ENCODE results near the gene PKD1L1.

The PKD1L1 gene

GRCh38 chr7:47771990-47772360 is 176.3 kb downstream of the PKD1L1 start:
- Histone ChIP-seq H3K36me3 (ENCODE audit: control insufficient read depth in 2 of 2, insufficient read depth in 1 of 2, low read length in 2 of 2) (no peaks in the 10 kb centered on the region), H3K4me3 (ENCODE audit: low read depth, low read length) (no peak overlapping the region), H3K9me3 (ENCODE audit: control insufficient read depth, insufficient read depth, low read depth, low read length) (no peaks in the 10 kb centered on the region), H3K27ac (ENCODE audit: extremely low read depth, low read depth, low read length) (no peak overlapping the region), H3K4me1 (ENCODE audit: control insufficient read depth, insufficient read depth, low read length) (no peaks in the 10 kb centered on the region)
- CTCF ChIA-PET = interaction anchor here (0.6 kb wide), 1 partner anchor 39 kb away, joined by 3 read pairs; no protein-coding TSS in a partner anchor
- TF ChIP-seq, protein P1, sequence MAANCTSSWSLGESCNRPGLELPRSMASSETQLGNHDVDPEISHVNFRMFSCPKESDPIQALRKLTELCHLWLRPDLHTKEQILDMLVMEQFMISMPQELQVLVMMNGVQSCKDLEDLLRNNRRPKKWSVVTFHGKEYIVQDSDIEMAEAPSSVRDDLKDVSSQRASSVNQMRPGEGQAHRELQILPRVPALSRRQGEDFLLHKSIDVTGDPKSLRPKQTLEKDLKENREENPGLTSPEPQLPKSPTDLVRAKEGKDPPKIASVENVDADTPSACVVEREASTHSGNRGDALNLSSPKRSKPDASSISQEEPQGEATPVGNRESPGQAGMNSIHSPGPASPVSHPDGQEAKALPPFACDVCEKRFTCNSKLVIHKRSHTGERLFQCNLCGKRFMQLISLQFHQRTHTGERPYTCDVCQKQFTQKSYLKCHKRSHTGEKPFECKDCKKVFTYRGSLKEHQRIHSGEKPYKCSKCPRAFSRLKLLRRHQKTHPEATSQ (tag by site-specific recombination; IDR thresholded peaks at IDR 0.05) = no peak
- no peak for TF ChIP-seq ZNF311 (tag by site-specific recombination; IDR thresholded peaks at IDR 0.05; ENCODE audit: borderline replicate concordance)
- no peak for TF ChIP-seq ZNF48 (tag by site-specific recombination; IDR thresholded peaks at IDR 0.05)
- TF ChIP-seq ZNF155 (tag by site-specific recombination; IDR thresholded peaks at IDR 0.05) = no peak
- TF ChIP-seq ELK4 (IDR thresholded peaks at IDR 0.05; ENCODE audit: borderline replicate concordance, low read depth, low read length) = no peak
- TF ChIP-seq BCL11B (tag by site-specific recombination; IDR thresholded peaks at IDR 0.05; ENCODE audit: low read depth) = no peak
- no peak for TF ChIP-seq ZFP69B (tag by site-specific recombination; IDR thresholded peaks at IDR 0.05)
- no peak for TF ChIP-seq ZNF626 (tag by site-specific recombination; IDR thresholded peaks at IDR 0.05)
- TF ChIP-seq ZSCAN23 (tag by site-specific recombination; IDR thresholded peaks at IDR 0.05) = no peak
- no peak for TF ChIP-seq ZNF10 (tag by site-specific recombination; IDR thresholded peaks at IDR 0.05)
- no peak for TF ChIP-seq ZNF114 (tag by site-specific recombination; IDR thresholded peaks at IDR 0.05)
- TF ChIP-seq ZNF501 (tag by site-specific recombination; IDR thresholded peaks at IDR 0.05) = no peak
- POLR2A ChIA-PET = no interaction called here

DNA sequence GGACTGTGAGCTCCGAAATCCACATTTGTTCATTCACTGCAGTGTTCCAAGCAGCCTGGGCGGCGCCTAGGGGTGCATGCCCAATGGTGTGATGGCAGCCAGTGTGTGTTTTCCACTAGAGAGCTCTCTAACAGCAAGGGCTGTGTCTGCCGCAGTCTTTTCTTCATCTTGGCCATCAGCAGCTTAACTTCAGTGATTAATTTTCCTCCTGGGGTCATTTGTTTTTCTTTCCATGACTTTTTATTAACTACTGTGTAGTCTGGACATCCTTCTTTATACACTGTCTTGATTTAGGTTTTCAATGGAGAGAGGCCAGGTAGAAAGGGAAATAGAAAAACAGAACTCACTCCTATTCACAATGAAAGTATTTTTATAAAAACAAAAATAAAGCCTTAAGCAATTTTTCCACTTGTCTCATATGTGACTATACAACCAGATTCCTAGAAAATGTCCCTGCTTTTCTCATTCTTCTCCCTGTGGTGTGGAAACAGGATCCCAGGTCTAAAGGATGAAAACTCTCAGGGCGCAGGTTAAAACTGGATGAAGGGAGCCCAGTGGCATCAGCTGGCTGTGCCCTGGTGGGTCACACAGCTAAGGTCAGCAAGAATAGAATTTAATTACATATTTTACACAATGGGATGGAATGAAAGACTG is 176.8 kb downstream of the PKD1L1 start:
- POLR2A ChIA-PET = no interaction called here
- H3K4me1 ChIP-seq (ENCODE audit: control insufficient read depth, insufficient read depth, low read length) = no peaks in the 10 kb centered on the region
- no peak overlapping the region for H3K4me3 ChIP-seq (ENCODE audit: low read depth, low read length)
- H3K27ac ChIP-seq (ENCODE audit: extremely low read depth, low read depth, low read length) = no peak overlapping the region
- CTCF ChIA-PET = interaction anchor here (0.6 to 0.7 kb wide), 2 partner anchors 24 to 39 kb away, joined by 3 read pairs; no protein-coding TSS in a partner anchor
- no peaks in the 10 kb centered on the region for H3K9me3 ChIP-seq (ENCODE audit: control insufficient read depth, insufficient read depth, low read depth, low read length)
- no peaks in the 10 kb centered on the region for H3K36me3 ChIP-seq (ENCODE audit: control insufficient read depth in 2 of 2, insufficient read depth in 1 of 2, low read length in 2 of 2)
- no peak for TF ChIP-seq ZNF138 (tag by site-specific recombination; IDR thresholded peaks at IDR 0.05; ENCODE audit: borderline replicate concordance)
- TF ChIP-seq SCRT1 (tag by site-specific recombination; IDR thresholded peaks at IDR 0.05; ENCODE audit: borderline replicate concordance) = no peak
- no peak for TF ChIP-seq ZNF132 (tag by site-specific recombination; IDR thresholded peaks at IDR 0.05; ENCODE audit: borderline replicate concordance)
- TF ChIP-seq GFI1B (tag by site-specific recombination; IDR thresholded peaks at IDR 0.05) = no peak
- no peak for TF ChIP-seq ZNF37A (tag by site-specific recombination; IDR thresholded peaks at IDR 0.05)
- no peak for TF ChIP-seq ZNF664 (tag by site-specific recombination; IDR thresholded peaks at IDR 0.05)
- TF ChIP-seq TRIM28 (IDR thresholded peaks at IDR 0.05; ENCODE audit: borderline replicate concordance, low read length) = no peak
- TF ChIP-seq ZNF837 (tag by site-specific recombination; IDR thresholded peaks at IDR 0.05) = no peak

GRCh38 chr7:47766126-47766525 is 182.1 kb downstream of the PKD1L1 start:
- no peaks in the 10 kb centered on the region for H3K9me3 ChIP-seq (ENCODE audit: control insufficient read depth, insufficient read depth, low read depth, low read length)
- ChIA-PET POLR2A (no interaction called here), CTCF (interaction anchor here (0.9 to 1.6 kb wide), 2 partner anchors 330 to 500 kb away, joined by 3 to 5 read pairs; no protein-coding TSS in a partner anchor)
- H3K36me3 ChIP-seq (ENCODE audit: control insufficient read depth in 2 of 2, insufficient read depth in 1 of 2, low read length in 2 of 2) = no peaks in the 10 kb centered on the region
- H3K27ac ChIP-seq (ENCODE audit: extremely low read depth, low read depth, low read length) = no peak overlapping the region
- peaks cover 3% of the 10 kb centered on the region for H3K4me1 ChIP-seq (ENCODE audit: control insufficient read depth, insufficient read depth, low read length)
- H3K4me3 ChIP-seq (ENCODE audit: low read depth, low read length) = no peak overlapping the region
- no peak for TF ChIP-seq ZNF394 (tag by site-specific recombination; IDR thresholded peaks at IDR 0.05; ENCODE audit: borderline replicate concordance)
- TF ChIP-seq ZNF623 (tag by site-specific recombination; IDR thresholded peaks at IDR 0.05) = no peak
- TF ChIP-seq ZNF777 (tag by site-specific recombination; IDR thresholded peaks at IDR 0.05; ENCODE audit: borderline replicate concordance) = no peak

All from HEK293 (cell line).